Measurements from ENCODE around the gene HLA-G.
A peak's percentile ranks its signal among the peaks of the same experiment; 100 is the strongest.

The HLA-G gene

DNA sequence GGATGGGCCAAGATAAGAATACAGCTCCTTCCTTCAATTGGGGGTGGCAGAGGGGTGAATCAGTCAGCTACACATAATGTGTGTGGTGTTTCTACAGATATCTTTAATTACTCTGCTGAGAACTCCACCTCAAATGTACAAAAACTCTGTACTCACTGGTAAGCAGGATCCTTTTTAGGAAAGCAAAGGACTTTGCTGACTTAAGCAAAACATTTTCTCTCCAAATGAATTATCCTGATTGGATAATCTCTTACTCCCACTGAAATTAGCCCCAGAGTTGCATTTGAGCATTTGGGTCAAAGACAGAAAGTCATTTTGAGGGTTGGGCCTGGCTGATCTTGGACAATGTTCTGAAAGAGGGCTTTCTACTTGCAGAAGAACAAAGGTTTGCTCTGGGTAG, 13.4 kb downstream of the HLA-G start:
- Histone ChIP-seq H2BK12ac (ENCODE audit: low read length) (no peak overlapping the region), H3K23ac (ENCODE audit: low read length) (peak overlapping the region; percentile 52), H3K14ac (ENCODE audit: low read length) (no peak overlapping the region), H3K79me1 (ENCODE audit: low read length) (no peaks in the 10 kb centered on the region), H4K91ac (ENCODE audit: low read depth, low read length) (no peak overlapping the region), H3K4ac (ENCODE audit: low read depth, low read length) (no peak overlapping the region), H3K4me2 (ENCODE audit: low read length) (no peak overlapping the region), H3K79me2 (ENCODE audit: control insufficient read depth, insufficient read depth, low read length, poor library complexity) (no peaks in the 10 kb centered on the region), H3K4me3 (ENCODE audit: low read depth, low read length) (no peak overlapping the region), H3K9ac (ENCODE audit: low read length) (no peak overlapping the region), H3K9me3 (ENCODE audit: insufficient read depth, low read depth, low read length) (no peaks in the 10 kb centered on the region), H2BK5ac (ENCODE audit: low read depth, low read length, poor library complexity) (no peak overlapping the region), H2AK5ac (ENCODE audit: low read length) (no peak overlapping the region), H2AFZ (ENCODE audit: insufficient read depth, low read length, poor library complexity) (no peak overlapping the region), H3K18ac (ENCODE audit: low read length) (no peak overlapping the region), H4K12ac (ENCODE audit: low read depth, low read length) (no peak overlapping the region), H3K4me1 (ENCODE audit: control insufficient read depth in 1 of 2, insufficient read depth in 2 of 2, low read length in 2 of 2) (no peaks in the 10 kb centered on the region), H4K8ac (ENCODE audit: low read depth, low read length) (no peak overlapping the region), H3K36me3 (ENCODE audit: control insufficient read depth in 1 of 2, insufficient read depth in 2 of 2, low read length in 2 of 2) (no peaks in the 10 kb centered on the region), H3K27me3 (ENCODE audit: insufficient read depth, low read length) (no peaks in the 10 kb centered on the region), H2BK120ac (ENCODE audit: insufficient read depth, low read length, poor library complexity) (no peak overlapping the region), H3K27ac (ENCODE audit: low read depth, low read length) (no peak overlapping the region)
- DNase-seq: no peak

DNA sequence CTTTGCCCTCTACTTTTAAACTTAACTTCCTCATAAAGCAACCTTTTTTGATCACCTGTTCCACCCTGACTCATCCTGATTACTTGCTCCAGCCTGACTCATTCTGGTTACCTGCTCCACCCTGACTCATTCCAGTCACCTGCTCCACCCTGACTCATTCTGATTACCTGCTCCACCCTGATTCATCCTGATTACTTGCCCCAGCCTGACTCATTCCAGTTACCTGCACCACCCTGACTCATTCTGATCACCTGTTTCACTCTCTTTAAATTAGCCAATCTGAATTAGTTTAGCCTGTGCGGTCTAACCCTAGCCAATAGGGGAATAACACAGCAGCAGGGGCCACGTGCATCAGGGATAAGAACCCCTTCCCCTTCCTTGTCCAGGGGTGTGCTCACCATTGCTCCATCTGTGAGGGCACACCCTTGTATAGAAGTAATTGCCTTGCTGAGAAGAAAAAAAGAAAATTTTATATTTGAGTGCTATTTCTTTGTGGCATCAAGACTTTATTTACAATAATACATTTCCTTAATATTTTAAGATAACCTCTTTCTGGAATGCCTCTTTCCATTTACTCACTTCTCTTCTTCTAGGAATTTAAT, 17.9 kb downstream of the HLA-G start:
- no peaks in the 10 kb centered on the region for H3K4me1 ChIP-seq (ENCODE audit: control insufficient read depth in 1 of 2, insufficient read depth in 2 of 2, low read length in 2 of 2)
- H3K18ac ChIP-seq (ENCODE audit: low read length): no peak overlapping the region
- H2AK5ac ChIP-seq (ENCODE audit: low read length): no peak overlapping the region
- H3K4me3 ChIP-seq (ENCODE audit: low read depth, low read length): no peak overlapping the region
- H2AFZ ChIP-seq (ENCODE audit: insufficient read depth, low read length, poor library complexity): no peak overlapping the region
- no peak overlapping the region for H2BK5ac ChIP-seq (ENCODE audit: low read depth, low read length, poor library complexity)
- peak; percentile 83 to 84 for DNase-seq
- no peaks in the 10 kb centered on the region for H3K36me3 ChIP-seq (ENCODE audit: control insufficient read depth in 1 of 2, insufficient read depth in 2 of 2, low read length in 2 of 2)
- H3K4ac ChIP-seq (ENCODE audit: low read depth, low read length): no peak overlapping the region
- H3K27ac ChIP-seq (ENCODE audit: low read depth, low read length): no peak overlapping the region
- H3K23ac ChIP-seq (ENCODE audit: low read length): no peak overlapping the region
- H4K12ac ChIP-seq (ENCODE audit: low read depth, low read length): no peak overlapping the region
- no peaks in the 10 kb centered on the region for H3K79me2 ChIP-seq (ENCODE audit: control insufficient read depth, insufficient read depth, low read length, poor library complexity)
- H3K9me3 ChIP-seq (ENCODE audit: insufficient read depth, low read depth, low read length): no peaks in the 10 kb centered on the region
- WGBS (ENCODE audit: extremely low coverage, insufficient coverage, insufficient read length): no CpG with 5 or more reads among the region's 2 CpGs
- H3K79me1 ChIP-seq (ENCODE audit: low read length): no peaks in the 10 kb centered on the region
- no peak overlapping the region for H3K9ac ChIP-seq (ENCODE audit: low read length)
- no peak overlapping the region for H3K14ac ChIP-seq (ENCODE audit: low read length)
- H2BK12ac ChIP-seq (ENCODE audit: low read length): no peak overlapping the region
- H4K91ac ChIP-seq (ENCODE audit: low read depth, low read length): no peak overlapping the region
- no peak overlapping the region for H4K8ac ChIP-seq (ENCODE audit: low read depth, low read length)
- H3K27me3 ChIP-seq (ENCODE audit: insufficient read depth, low read length): no peaks in the 10 kb centered on the region
- no peak overlapping the region for H3K4me2 ChIP-seq (ENCODE audit: low read length)
- H2BK120ac ChIP-seq (ENCODE audit: insufficient read depth, low read length, poor library complexity): no peak overlapping the region

DNA sequence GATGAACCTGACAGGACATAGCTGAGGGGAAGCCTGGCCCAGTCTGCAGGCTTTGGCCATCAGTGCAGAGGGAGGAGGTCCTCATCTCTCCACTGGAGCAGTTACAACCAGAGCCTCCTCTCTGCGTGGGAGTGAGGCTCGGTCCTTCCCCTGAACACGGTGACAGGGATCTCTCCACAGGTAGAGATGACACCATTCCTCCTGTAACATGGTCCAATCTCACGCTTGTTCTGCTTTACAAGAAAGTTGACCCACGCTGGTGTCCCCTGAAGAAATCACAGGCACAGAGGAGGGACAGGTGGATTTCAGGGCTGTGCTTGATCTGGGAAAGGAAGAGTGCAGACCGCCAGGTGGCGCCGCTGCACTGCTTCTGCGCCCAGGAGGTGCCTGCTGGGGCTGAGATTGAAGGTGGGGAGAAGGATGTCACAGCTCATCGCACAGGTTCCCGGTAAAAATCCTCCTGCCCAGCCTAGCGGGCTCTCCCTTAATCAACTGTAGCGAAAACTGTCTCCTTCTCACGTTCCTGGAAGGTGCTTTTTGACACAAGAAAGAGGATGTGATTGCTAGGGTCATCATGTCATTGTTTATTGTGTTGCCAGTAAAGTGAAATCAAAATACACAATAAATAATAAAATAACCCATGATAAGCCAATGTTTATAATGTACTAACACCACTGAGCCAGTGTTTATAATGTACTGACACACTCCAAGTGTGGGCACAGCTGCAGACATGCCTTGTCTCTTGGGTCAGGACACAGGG, 20.4 kb downstream of the HLA-G start:
- Histone ChIP-seq H2BK12ac (ENCODE audit: low read length) (no peak overlapping the region), H4K8ac (ENCODE audit: low read depth, low read length) (no peak overlapping the region), H2BK5ac (ENCODE audit: low read depth, low read length, poor library complexity) (no peak overlapping the region), H3K4ac (ENCODE audit: low read depth, low read length) (no peak overlapping the region), H3K4me2 (ENCODE audit: low read length) (no peak overlapping the region), H3K4me3 (ENCODE audit: low read depth, low read length) (no peak overlapping the region), H2BK120ac (ENCODE audit: insufficient read depth, low read length, poor library complexity) (no peak overlapping the region), H3K14ac (ENCODE audit: low read length) (no peak overlapping the region), H3K36me3 (ENCODE audit: control insufficient read depth in 1 of 2, insufficient read depth in 2 of 2, low read length in 2 of 2) (no peaks in the 10 kb centered on the region), H3K4me1 (ENCODE audit: control insufficient read depth in 1 of 2, insufficient read depth in 2 of 2, low read length in 2 of 2) (no peaks in the 10 kb centered on the region), H4K12ac (ENCODE audit: low read depth, low read length) (no peak overlapping the region), H3K79me1 (ENCODE audit: low read length) (no peaks in the 10 kb centered on the region), H3K27me3 (ENCODE audit: insufficient read depth, low read length) (no peaks in the 10 kb centered on the region), H3K9ac (ENCODE audit: low read length) (no peak overlapping the region), H4K91ac (ENCODE audit: low read depth, low read length) (no peak overlapping the region), H3K23ac (ENCODE audit: low read length) (no peak overlapping the region), H2AFZ (ENCODE audit: insufficient read depth, low read length, poor library complexity) (no peak overlapping the region), H3K9me3 (ENCODE audit: insufficient read depth, low read depth, low read length) (peaks cover 2% of the 10 kb centered on the region), H3K18ac (ENCODE audit: low read length) (no peak overlapping the region), H3K27ac (ENCODE audit: low read depth, low read length) (no peak overlapping the region), H3K79me2 (ENCODE audit: control insufficient read depth, insufficient read depth, low read length, poor library complexity) (no peaks in the 10 kb centered on the region), H2AK5ac (ENCODE audit: low read length) (no peak overlapping the region)
- DNase-seq: peak; percentile 67 to 79
- no CpG with 5 or more reads among the region's 14 CpGs for WGBS (ENCODE audit: extremely low coverage, insufficient coverage, insufficient read length)

DNA sequence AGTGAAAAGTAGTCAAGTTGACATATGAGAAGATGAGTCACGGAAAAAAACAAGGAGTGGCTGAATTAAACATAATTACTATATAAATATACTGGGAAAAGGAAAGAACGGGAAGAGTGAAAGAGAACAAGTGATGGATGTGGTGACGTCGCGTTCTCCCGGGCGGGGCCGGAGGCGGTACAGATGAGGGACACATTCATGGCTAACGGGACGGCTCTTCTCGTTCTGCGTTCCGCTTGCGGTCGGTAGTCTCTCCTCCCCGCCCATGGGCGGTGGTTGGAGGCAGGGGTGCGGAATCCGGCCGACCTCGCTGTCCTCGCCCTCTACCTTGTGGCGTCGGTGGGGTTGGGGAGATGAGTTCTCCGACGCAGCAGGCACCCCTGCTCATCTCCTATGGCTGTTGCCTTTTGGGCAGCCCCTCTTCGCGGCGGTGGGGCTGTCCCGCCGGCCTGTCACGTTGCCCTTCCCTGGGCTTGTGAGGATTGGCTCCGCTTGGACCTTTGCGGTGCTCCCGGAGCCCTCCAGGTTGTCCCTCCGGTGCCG, 22.5 kb downstream of the HLA-G start:
- Histone ChIP-seq H4K91ac (ENCODE audit: low read depth, low read length) (no peak overlapping the region), H3K4me2 (ENCODE audit: low read length) (no peak overlapping the region), H3K79me2 (ENCODE audit: control insufficient read depth, insufficient read depth, low read length, poor library complexity) (no peaks in the 10 kb centered on the region), H2AFZ (ENCODE audit: insufficient read depth, low read length, poor library complexity) (no peak overlapping the region), H3K27ac (ENCODE audit: low read depth, low read length) (no peak overlapping the region), H2AK5ac (ENCODE audit: low read length) (no peak overlapping the region), H4K12ac (ENCODE audit: low read depth, low read length) (no peak overlapping the region), H4K8ac (ENCODE audit: low read depth, low read length) (no peak overlapping the region), H3K14ac (ENCODE audit: low read length) (no peak overlapping the region), H3K79me1 (ENCODE audit: low read length) (no peaks in the 10 kb centered on the region), H3K23ac (ENCODE audit: low read length) (no peak overlapping the region), H3K4ac (ENCODE audit: low read depth, low read length) (no peak overlapping the region), H3K9ac (ENCODE audit: low read length) (no peak overlapping the region), H2BK120ac (ENCODE audit: insufficient read depth, low read length, poor library complexity) (no peak overlapping the region), H3K9me3 (ENCODE audit: insufficient read depth, low read depth, low read length) (peaks cover 2% of the 10 kb centered on the region), H3K18ac (ENCODE audit: low read length) (no peak overlapping the region), H2BK12ac (ENCODE audit: low read length) (no peak overlapping the region), H3K4me3 (ENCODE audit: low read depth, low read length) (no peak overlapping the region), H3K27me3 (ENCODE audit: insufficient read depth, low read length) (no peaks in the 10 kb centered on the region), H3K4me1 (ENCODE audit: control insufficient read depth in 1 of 2, insufficient read depth in 2 of 2, low read length in 2 of 2) (no peaks in the 10 kb centered on the region), H2BK5ac (ENCODE audit: low read depth, low read length, poor library complexity) (no peak overlapping the region), H3K36me3 (ENCODE audit: control insufficient read depth in 1 of 2, insufficient read depth in 2 of 2, low read length in 2 of 2) (no peaks in the 10 kb centered on the region)
- WGBS (ENCODE audit: extremely low coverage, insufficient coverage, insufficient read length): no CpG with 5 or more reads among the region's 38 CpGs
- no peak for DNase-seq
